Endodermal cell (in vitro differentiated cells): Measurements from ENCODE around the gene TP53. TPM values are rescaled to one million over a fixed set of nuclear protein-coding genes. Genes with fewer than 3 reads are reported as not detected.
A peak's percentile ranks its signal among the peaks of the same experiment; 100 is the strongest.

ENCODE experiments used
- DNase-seq: peaks from one replicate; pipeline ENCODE4 v3.0.0-alpha.2; 2017
- H3K27ac ChIP-seq: 2 replicates; pipeline ENCODE4 v1.5.1; 2013; ENCODE audit warnings: mild to moderate bottlenecking, low read depth, low read length, moderate library complexity
- H3K27me3 ChIP-seq: 2 replicates; pipeline ENCODE4 v1.6.1; 2013; ENCODE audit warnings: mild to moderate bottlenecking, low read length, moderate library complexity; ENCODE audit not compliant: insufficient read depth, control insufficient read depth, poor library complexity, severe bottlenecking
- H3K36me3 ChIP-seq: 2 replicates; pipeline ENCODE4 v1.7.0; 2013; ENCODE audit warnings: mild to moderate bottlenecking, low read length, moderate library complexity; ENCODE audit not compliant: control insufficient read depth, insufficient read depth
- H3K4me1 ChIP-seq: one replicate; pipeline ENCODE4 v1.7.0; 2013; ENCODE audit warnings: low read length; ENCODE audit not compliant: control insufficient read depth, insufficient read depth
- H3K4me3 ChIP-seq: 2 replicates; pipeline ENCODE4 v1.5.1; 2013; ENCODE audit warnings: mild to moderate bottlenecking, low read length, moderate library complexity
- H3K9ac ChIP-seq: 2 replicates; pipeline ENCODE4 v1.6.1; 2013; ENCODE audit warnings: mild to moderate bottlenecking, low read length, moderate library complexity; ENCODE audit not compliant: poor library complexity, severe bottlenecking; ENCODE audit errors: extremely low read depth
- H3K9me3 ChIP-seq: 2 replicates; pipeline ENCODE4 v1.6.1; 2013; ENCODE audit warnings: mild to moderate bottlenecking, low read length, moderate library complexity; ENCODE audit not compliant: control insufficient read depth
- H3K27ac Mint-ChIP-seq: 2 replicates; pipeline ENCODE4 v1.8.0; 2020; ENCODE audit warnings: mixed read lengths
- H3K27me3 Mint-ChIP-seq: 2 replicates; pipeline ENCODE4 v1.8.0; 2021; ENCODE audit warnings: mild to moderate bottlenecking, mixed read lengths; ENCODE audit not compliant: insufficient read depth
- H3K36me3 Mint-ChIP-seq: 2 replicates; pipeline ENCODE4 v1.8.0; 2020; ENCODE audit warnings: low read depth, mixed read lengths
- H3K4me1 Mint-ChIP-seq: 2 replicates; pipeline ENCODE4 v1.8.0; 2020; ENCODE audit warnings: mixed read lengths
- H3K4me3 Mint-ChIP-seq: 2 replicates; pipeline ENCODE4 v1.8.0; 2020; ENCODE audit warnings: mild to moderate bottlenecking, moderate library complexity, mixed read lengths
- H3K9me3 Mint-ChIP-seq: 2 replicates; pipeline ENCODE4 v1.8.0; 2020; ENCODE audit warnings: mild to moderate bottlenecking, mixed read lengths
- WGBS, 2 experiments: methylation state at CpG; one replicate each; pipeline versions ENCODE4 v1.1.5 to v1.1.7; 2013; ENCODE audit warnings: missing lambda C conversion rate in 2 of 2, mixed read lengths in 1 of 2; ENCODE audit not compliant: insufficient coverage in 1 of 2, insufficient read length in 1 of 2; 5-methylcytosine and 5-hydroxymethylcytosine counted together
- total RNA-seq, 2 donors: library from RNA; stranded (reverse); fragmentation: NEBNext Ultra II Directional in 1 of 2; extraction: Animal tissue kit (Norgen Biotek cat#: 25700) in 1 of 2; gene quantifications; 2 replicates in 1 of 2; 3 replicates in 1 of 2; pipeline ENCODE4 v1.2.1, GENCODE V29; 2021
- TF ChIP-seq, protein P1 (sequence below): fragments of 200-600 bp; sonication (generic); conservative IDR thresholded peaks from 2 replicates; pipeline ENCODE4 v1.5.0; 2021; ENCODE audit warnings: antibody characterized with exemption, mild to moderate bottlenecking

The TP53 gene
- total RNA-seq, 2 donors from 2014 or later, result 113 to 130 TPM

DNA sequence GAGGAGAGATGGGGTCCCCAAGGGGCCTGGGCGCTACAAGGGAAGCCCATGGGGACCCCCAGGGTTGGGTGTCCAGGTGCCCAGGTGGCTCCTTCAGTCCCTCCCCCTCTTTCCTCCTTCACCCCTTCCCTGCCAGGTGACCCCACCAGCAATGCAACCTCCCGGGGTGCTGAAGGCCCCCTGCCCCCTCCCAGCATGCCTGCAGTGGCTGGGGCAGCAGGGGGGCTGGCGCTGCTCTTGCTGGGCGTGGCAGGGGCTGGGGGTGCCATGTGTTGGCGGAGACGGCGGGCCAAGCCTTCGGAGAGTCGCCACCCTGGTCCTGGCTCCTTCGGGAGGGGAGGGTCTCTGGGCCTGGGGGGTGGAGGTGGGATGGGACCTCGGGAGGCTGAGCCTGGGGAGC lies 21.7 kb upstream of the TP53 start:
- Mint-ChIP-seq H3K27me3 (peaks cover 45% of the 10 kb centered on the region), H3K9me3 (no peaks in the 10 kb centered on the region), H3K4me1 (peaks cover 22% of the 10 kb centered on the region), H3K36me3 (peaks cover 10% of the 10 kb centered on the region), H3K27ac (no peak overlapping the region), H3K4me3 (no peak overlapping the region)
- no peak for DNase-seq
- Histone ChIP-seq H3K9ac (no peak overlapping the region), H3K4me3 (no peak overlapping the region), H3K4me1 (peaks cover 6% of the 10 kb centered on the region), H3K9me3 (no peaks in the 10 kb centered on the region), H3K27me3 (peaks cover 22% of the 10 kb centered on the region), H3K36me3 (no peaks in the 10 kb centered on the region), H3K27ac (no peak overlapping the region)
- TF ChIP-seq, protein P1, sequence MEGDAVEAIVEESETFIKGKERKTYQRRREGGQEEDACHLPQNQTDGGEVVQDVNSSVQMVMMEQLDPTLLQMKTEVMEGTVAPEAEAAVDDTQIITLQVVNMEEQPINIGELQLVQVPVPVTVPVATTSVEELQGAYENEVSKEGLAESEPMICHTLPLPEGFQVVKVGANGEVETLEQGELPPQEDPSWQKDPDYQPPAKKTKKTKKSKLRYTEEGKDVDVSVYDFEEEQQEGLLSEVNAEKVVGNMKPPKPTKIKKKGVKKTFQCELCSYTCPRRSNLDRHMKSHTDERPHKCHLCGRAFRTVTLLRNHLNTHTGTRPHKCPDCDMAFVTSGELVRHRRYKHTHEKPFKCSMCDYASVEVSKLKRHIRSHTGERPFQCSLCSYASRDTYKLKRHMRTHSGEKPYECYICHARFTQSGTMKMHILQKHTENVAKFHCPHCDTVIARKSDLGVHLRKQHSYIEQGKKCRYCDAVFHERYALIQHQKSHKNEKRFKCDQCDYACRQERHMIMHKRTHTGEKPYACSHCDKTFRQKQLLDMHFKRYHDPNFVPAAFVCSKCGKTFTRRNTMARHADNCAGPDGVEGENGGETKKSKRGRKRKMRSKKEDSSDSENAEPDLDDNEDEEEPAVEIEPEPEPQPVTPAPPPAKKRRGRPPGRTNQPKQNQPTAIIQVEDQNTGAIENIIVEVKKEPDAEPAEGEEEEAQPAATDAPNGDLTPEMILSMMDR, result no peak
- 87 to 100% methylated on average over 1 to 7 of the region's 11 CpGs for WGBS, 2 experiments

DNA sequence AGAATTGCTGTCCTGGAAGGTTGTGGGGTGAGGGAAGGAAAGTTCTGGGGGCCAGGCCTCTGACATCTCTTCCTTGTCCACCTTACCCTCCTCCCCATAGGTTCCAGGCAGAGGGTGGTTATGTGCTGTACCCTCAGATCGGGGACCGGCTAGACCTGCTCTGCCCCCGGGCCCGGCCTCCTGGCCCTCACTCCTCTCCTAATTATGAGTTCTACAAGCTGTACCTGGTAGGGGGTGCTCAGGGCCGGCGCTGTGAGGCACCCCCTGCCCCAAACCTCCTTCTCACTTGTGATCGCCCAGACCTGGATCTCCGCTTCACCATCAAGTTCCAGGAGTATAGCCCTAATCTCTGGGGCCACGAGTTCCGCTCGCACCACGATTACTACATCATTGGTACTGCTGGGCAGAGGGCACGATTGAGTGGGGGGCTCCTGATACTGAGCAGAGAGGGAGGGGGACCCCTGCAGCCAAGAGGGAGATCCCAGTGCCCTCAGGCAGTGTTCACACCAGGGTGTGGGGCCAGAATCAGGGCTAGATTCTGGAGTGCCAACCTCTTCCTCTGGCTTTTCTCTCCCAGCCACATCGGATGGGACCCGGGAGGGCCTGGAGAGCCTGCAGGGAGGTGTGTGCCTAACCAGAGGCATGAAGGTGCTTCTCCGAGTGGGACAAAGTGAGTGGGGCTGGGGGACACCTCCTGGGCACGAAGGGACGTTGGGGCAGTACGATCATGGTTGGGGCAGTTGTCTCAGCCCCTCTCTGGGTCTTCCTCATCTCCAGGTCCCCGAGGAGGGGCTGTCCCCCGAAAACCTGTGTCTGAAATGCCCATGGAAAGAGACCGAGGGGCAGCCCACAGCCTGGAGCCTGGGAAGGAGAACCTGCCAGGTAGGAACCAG lies 20.8 kb upstream of the TP53 start:
- TF ChIP-seq, protein P1, result no peak
- 87 to 95% methylated on average over 8 to 22 of the region's 22 CpGs for WGBS, 2 experiments
- peaks cover 44% of the 10 kb centered on the region for H3K27me3 Mint-ChIP-seq
- H3K27ac Mint-ChIP-seq, result no peak overlapping the region
- H3K4me1 Mint-ChIP-seq, result peaks cover 29% of the 10 kb centered on the region
- no peak overlapping the region for H3K4me3 Mint-ChIP-seq
- Histone ChIP-seq H3K27ac (no peak overlapping the region), H3K4me3 (no peak overlapping the region), H3K9me3 (no peaks in the 10 kb centered on the region), H3K27me3 (peaks cover 22% of the 10 kb centered on the region), H3K9ac (no peak overlapping the region), H3K36me3 (no peaks in the 10 kb centered on the region), H3K4me1 (peaks cover 6% of the 10 kb centered on the region)
- H3K36me3 Mint-ChIP-seq, result peaks cover 10% of the 10 kb centered on the region
- no peak for DNase-seq
- H3K9me3 Mint-ChIP-seq, result no peaks in the 10 kb centered on the region

DNA sequence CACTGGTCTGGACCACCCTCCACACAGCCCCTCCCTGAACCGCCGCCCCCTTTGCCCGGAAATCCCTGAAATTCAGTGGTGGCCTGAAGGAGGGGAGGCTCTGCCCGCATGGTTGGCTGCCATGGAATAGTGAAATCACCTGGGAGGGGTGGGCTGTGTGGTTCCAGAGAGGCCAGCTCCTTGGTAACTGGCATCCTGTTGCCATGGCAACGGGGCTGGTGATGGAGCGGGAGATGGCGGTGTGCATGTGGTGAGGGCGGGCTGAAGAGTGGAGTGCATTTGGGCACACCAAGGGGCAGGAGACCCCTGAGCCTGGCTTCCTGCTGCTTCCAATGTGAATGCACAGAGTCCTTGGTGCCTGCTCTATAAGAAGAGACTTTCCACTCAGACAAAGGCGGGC lies 20.2 kb upstream of the TP53 start:
- peaks cover 22% of the 10 kb centered on the region for H3K27me3 ChIP-seq
- no peaks in the 10 kb centered on the region for H3K9me3 ChIP-seq
- H3K9me3 Mint-ChIP-seq, result no peaks in the 10 kb centered on the region
- no peak overlapping the region for H3K27ac ChIP-seq
- H3K4me1 Mint-ChIP-seq, result peaks cover 27% of the 10 kb centered on the region
- H3K4me1 ChIP-seq, result peaks cover 6% of the 10 kb centered on the region
- no peak overlapping the region for H3K9ac ChIP-seq
- H3K36me3 Mint-ChIP-seq, result peaks cover 10% of the 10 kb centered on the region
- H3K4me3 ChIP-seq, result no peak overlapping the region
- peaks cover 39% of the 10 kb centered on the region for H3K27me3 Mint-ChIP-seq
- 40 to 80% methylated on average over 1 to 8 of the region's 9 CpGs for WGBS, 2 experiments
- no peaks in the 10 kb centered on the region for H3K36me3 ChIP-seq
- TF ChIP-seq, protein P1, result no peak
- H3K27ac Mint-ChIP-seq, result no peak overlapping the region
- DNase-seq, result peak; percentile 66
- no peak overlapping the region for H3K4me3 Mint-ChIP-seq
